Ecto neural progenitor cell (in vitro differentiated cells): Measurements from ENCODE around the gene ALS2CL.

Experiments
- DNase-seq: peaks from one replicate; pipeline ENCODE4 v3.0.0-alpha.2; 2018; ENCODE audit warnings: low spot score

Gene ALS2CL

GRCh38 chr3:46664971-46665762, 28.3 kb downstream of the ALS2CL start:
- no peak for DNase-seq

DNA sequence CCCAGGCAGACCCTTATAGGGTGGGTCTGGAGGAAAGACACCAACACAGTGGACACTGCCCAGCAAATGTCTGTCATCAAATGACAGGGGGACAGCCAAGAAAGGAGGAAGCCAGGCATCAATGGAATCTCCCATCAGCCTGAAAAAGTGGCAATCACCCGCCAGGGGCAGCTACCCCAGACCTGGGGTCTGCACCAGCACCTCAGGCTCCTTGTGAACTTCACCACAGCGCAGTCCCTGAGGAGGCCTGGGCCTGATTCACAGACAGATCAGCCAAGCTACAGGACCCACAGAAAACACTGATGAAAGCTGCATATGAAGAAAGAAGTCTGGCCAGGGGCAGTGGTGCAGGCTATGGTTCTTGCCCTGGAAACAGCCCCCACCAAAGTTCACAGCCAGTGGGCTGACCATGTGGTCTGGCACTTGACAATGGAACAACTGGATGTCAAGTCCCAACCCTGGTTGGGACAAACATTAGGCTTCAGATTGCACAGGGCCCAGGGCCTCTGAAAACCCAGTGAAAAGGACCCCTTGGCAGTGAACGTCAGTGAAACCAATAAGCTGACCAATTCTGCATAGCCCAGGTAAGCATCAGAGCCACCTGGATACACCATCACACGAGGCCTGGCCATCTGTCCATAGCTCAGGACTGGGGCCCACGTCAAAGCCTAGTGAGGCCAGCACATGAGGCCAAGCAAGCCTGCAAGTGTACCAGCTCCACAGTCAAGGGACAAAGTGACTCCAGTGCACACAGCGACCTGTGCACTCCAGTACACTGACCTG, 29.1 kb downstream of the ALS2CL start:
- no peak for DNase-seq

GRCh38 chr3:46663591-46664135, 29.8 kb downstream of the ALS2CL start:
- peak; percentile 43 for DNase-seq

DNA sequence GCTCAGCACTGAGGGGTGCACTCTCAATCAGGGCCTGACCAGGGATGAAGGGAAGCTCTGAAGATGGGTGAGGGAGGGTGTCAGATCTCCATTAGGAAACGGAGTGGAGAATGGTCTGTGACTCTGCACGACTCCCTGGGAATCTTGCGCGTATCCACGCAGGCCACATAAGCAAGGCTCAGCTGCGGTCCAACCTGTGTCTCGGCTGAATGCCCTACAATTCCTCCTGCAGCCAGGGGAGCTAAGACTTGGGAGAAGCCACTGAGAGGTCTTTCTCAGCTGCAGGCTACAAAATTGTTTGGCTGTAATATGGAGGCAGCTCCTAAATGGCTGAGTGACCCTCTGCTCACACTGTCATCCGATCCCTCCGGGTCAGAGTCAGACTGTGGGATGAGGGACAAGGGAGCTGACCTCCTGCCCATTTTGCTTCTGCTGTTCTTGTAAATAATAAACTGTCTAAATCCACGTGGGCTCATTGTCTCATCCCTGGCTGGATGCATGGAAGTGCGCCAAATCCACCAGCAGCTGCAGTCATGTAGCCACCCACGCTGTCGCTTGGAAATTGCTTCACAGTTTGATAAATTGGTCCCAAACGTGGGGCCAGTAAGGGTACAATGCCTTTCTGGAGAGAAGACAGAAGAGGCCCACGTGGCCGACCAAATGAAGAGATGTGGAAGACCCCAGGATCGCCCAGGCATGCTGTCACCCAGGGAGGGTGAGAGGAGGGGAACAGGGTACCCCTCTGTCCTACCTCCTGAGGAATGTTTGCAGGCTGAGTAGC, 30.5 kb downstream of the ALS2CL start:
- peak; percentile 44 for DNase-seq

- DNase-seq, result peak; percentile 47
These were observed 31.4 kb downstream of the ALS2CL start for GRCh38 chr3:46661776-46662766.

GRCh38 chr3:46660543-46661523, 32.6 kb downstream of the ALS2CL start:
- peak; percentile 44 for DNase-seq

DNA sequence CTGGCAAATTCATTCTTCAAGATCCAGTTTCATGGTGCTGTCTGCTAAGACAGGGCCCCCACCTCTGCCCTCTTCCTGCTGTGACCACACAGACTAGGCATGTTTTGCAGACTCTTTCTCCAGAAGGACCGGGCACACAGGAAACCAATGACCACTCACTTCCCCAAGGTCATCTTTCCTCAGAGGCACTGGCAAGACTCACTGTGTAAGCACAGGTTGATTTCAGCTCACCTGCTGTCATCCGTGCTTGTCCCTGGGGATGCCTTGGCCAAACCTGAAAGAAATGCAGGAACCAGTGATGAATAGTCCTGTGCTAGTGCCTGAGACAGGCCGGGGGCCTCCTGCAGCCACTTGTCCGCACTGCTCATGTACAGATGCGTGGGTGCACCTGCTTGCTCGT, 33.5 kb downstream of the ALS2CL start:
- peak; percentile 42 for DNase-seq

DNA sequence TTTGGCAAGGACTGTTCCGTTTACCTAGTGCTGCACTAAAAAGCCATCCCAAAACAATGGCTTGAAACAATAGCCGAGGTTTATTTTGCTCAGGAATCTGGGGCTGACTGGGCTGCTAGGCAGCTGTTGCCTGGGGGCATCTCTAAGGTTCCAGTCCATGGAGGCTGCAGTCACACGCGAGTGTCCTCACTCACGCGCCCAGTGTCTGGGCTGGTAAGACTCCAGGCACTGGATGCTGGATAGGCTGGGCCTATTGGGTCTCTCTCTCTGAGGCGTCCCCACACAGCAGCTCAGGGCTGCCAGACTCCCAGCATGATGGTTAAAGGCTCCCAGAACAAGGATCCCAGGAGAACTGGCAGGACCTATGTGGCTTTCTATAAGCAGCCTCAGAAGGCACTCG, 34.2 kb downstream of the ALS2CL start:
- DNase-seq, result peak; percentile 48

GRCh38 chr3:46656778-46657556, 36.5 kb downstream of the ALS2CL start:
- DNase-seq, result no peak

DNA sequence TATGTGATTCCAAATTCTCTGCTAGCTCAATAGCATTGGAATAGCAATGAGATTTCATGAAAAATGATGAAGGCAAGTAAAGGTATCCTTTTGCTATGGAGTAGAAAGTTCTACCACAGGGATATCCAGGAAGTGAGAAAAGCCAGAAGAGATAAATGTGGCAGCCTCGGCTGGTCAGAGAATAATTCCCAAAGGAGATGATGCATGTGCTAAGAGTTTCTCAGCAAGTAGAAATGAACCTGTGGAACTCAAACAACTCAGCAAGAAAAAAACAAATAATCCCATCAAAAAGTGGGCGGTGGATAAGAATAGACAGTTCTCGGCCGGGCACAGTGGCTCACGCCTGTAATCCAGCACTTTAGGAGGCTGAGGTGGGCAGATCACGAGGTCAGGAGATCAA, 38.2 kb downstream of the ALS2CL start:
- no peak for DNase-seq

DNA sequence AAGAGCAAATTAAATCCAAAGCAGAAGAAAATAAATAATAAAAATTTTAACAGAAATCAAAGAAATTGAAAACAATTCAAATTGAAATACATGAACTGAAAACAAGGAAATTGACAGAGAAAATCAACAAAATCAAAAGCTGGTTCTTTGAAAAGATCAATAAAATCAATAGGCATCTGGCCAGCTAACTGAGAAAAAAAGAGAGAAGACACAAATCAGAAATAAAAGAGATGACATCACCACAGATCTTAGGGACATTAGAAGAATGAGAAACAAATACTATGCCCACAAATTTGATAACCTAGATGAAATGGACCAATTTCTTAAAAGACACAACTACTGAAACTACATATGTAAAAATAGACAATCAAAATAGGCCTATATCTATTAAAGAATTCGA, 42.4 kb downstream of the ALS2CL start:
- DNase-seq, result no peak

DNA sequence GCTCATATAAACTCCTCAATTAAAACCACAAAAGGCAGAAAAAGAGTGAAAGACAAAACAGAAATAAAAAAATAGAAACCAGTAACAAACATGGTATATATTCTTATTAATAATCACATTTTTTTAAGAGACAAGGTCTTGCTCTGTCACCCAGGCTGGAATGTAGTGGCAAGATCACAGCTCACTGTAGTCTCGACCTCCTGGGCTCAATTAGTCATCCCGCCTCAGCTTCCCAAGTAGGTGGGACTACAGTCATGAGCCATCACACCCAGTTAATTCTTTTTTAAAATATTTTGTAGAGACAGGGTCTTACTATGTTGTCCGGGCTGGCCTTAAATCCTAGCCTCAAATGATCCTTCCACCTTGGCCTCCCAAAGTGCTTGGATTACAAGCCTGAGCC, 44.0 kb downstream of the ALS2CL start:
- DNase-seq, result no peak

- DNase-seq, result no peak
These were observed 45.4 kb downstream of the ALS2CL start for GRCh38 chr3:46648096-46648495.

- no peak for DNase-seq
These were observed 46.8 kb downstream of the ALS2CL start for GRCh38 chr3:46646700-46647099.

DNA sequence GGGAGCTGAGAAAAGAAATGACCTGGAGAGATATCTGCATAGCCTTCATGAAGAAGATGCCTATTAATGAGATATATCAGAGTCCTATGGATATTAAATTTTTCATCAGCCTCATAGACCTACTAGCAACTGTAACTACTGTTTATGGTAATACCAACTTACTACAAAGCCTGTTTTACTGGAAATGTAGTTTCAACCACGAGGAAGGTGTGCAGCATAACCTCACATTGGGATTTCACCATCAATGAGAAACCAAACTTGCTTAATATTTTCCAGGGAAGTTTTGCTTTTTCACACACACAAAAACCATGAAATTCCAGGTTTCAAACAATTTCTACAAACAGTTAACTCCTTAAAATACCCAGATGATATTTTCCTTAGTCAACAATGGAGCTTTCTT, 49.8 kb downstream of the ALS2CL start:
- no peak for DNase-seq

GRCh38 chr3:46642971-46643370, 50.5 kb downstream of the ALS2CL start:
- DNase-seq, result no peak

DNA sequence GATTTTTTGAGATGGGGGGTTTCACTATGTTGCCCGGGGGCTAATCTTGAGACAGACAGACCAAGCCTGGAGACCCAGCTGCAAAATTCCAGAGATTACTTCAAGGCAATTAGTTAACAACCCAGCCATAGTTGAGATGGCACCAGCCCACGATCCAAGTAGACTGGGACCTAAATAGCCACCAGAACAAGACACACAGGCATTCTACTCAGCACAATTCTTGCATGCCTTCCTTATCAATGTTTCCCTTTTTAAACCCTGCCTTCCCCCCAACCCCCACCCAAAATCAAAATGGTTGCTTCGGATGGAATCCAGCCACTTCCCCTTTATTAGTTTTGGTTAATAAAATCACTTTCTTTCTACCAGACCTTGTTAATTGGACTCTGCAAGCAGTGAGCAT, 52.6 kb downstream of the ALS2CL start:
- DNase-seq, result no peak

DNA sequence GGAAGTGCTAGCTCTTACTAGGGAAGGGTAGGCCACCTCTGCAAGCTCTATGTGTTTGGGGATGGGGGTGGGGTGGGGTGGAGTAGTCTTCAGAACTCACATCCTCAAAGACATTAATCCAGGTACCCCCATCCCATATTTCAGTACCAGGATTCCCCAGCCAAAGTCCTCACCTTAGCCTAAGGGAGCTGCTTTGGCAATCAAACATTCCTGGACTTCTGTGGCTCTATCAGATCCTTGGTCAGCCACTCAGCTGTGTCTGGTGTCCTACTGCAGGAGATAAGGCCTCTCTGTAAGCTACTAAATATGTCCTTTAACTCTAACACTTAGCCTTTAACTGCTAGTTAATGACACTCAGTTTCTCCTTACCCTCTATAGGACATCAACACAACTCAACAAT, 54.3 kb downstream of the ALS2CL start:
- no peak for DNase-seq

- DNase-seq, result no peak
These were observed 58.6 kb downstream of the ALS2CL start for GRCh38 chr3:46634856-46635255.
